ENCODE measurements around the gene RAPGEF3.
A peak's percentile ranks its signal among the peaks of the same experiment; 100 is the strongest.

Gene RAPGEF3

GRCh38 chr12:47747126-47747525 lies 11.6 kb downstream of the RAPGEF3 start:
- Histone ChIP-seq H3K9ac (no peak overlapping the region), H3K4me1 (peaks cover 21 to 98% (median 70%) of the 10 kb centered on the region in 10 experiments), H3K27me3 (no peaks in the 10 kb centered on the region), H3K9me3 (replicated peaks in 1 of 11) (no peaks in the 10 kb centered on the region), H3K27ac (no peak overlapping the region), H4K20me1 (peaks cover 0 to 37% (median 0%) of the 10 kb centered on the region in 11 experiments; a peak in 6 of 22 replicates), H3K4me2 (peak overlapping the region in 7 of 11 experiments; percentile 4 to 41 (median 34); a peak in 10 of 22 replicates), H3K4me3 (no peak overlapping the region), H3K36me3 (no peaks in the 10 kb centered on the region)
- TF ChIP-seq Cebpa-rat (IDR thresholded peaks at IDR 0.05), result no peak

GRCh38 chr12:47746523-47746922 lies 12.2 kb downstream of the RAPGEF3 start:
- Histone ChIP-seq H3K4me2 (peak overlapping the region in 8 of 11 experiments; percentile 4 to 41 (median 26); a peak in 10 of 22 replicates), H3K9me3 (replicated peaks in 1 of 11) (no peaks in the 10 kb centered on the region), H3K4me3 (no peak overlapping the region), H3K9ac (peak overlapping the region in 1 of 11 experiments; percentile 31; a peak in 1 of 22 replicates), H4K20me1 (peaks cover 0 to 37% (median 0%) of the 10 kb centered on the region in 11 experiments; a peak in 6 of 22 replicates), H3K36me3 (no peaks in the 10 kb centered on the region), H3K4me1 (peaks cover 27 to 98% (median 70%) of the 10 kb centered on the region in 10 experiments), H3K27me3 (no peaks in the 10 kb centered on the region), H3K27ac (no peak overlapping the region)
- TF ChIP-seq Cebpa-rat (IDR thresholded peaks at IDR 0.05), result no peak

DNA sequence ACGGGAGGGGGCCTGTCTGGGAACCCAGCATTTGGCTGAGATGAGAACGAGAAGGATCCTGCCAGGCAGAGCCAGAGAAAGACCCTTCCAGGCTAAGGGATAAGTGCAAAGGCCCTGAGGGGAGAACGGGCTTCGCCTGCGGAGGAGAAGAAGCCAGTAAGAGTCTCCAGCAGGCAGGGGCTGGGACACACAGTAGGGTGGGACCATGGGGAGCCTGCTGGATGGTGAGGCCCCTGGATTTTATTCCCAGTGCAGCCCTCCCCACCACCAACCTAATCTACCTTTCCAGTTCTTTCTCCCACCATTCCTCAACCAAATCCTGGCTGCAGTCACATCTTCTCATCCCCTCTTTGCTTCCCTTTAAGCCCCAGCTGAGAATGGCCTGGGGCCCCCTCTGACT lies 12.6 kb downstream of the RAPGEF3 start:
- H3K4me1 ChIP-seq, result peaks cover 28 to 97% (median 70%) of the 10 kb centered on the region in 10 experiments
- H3K27ac ChIP-seq, result no peak overlapping the region
- no peaks in the 10 kb centered on the region for H3K36me3 ChIP-seq
- peaks cover 0 to 37% (median under 1%) of the 10 kb centered on the region in 11 experiments; a peak in 9 of 22 replicates for H4K20me1 ChIP-seq
- peak overlapping the region in 6 of 11 experiments; percentile 4 to 41 (median 36); a peak in 7 of 22 replicates for H3K4me2 ChIP-seq
- no peak for TF ChIP-seq Cebpa-rat (IDR thresholded peaks at IDR 0.05)
- H3K4me3 ChIP-seq, result no peak overlapping the region
- no peaks in the 10 kb centered on the region for H3K27me3 ChIP-seq
- no peaks in the 10 kb centered on the region for H3K9me3 ChIP-seq (replicated peaks in 1 of 11)
- H3K9ac ChIP-seq, result no peak overlapping the region

- Histone ChIP-seq H3K27me3 (no peaks in the 10 kb centered on the region), H3K4me3 (no peak overlapping the region), H4K20me1 (peaks cover 0 to 37% (median 5%) of the 10 kb centered on the region in 11 experiments; a peak in 9 of 22 replicates), H3K36me3 (no peaks in the 10 kb centered on the region), H3K27ac (no peak overlapping the region), H3K4me2 (peak overlapping the region in 4 of 11 experiments; percentile 9 to 41 (median 28); a peak in 3 of 22 replicates), H3K9ac (no peak overlapping the region), H3K4me1 (peaks cover 28 to 97% (median 70%) of the 10 kb centered on the region in 10 experiments), H3K9me3 (replicated peaks in 1 of 11) (no peaks in the 10 kb centered on the region)
- no peak for TF ChIP-seq Cebpa-rat (IDR thresholded peaks at IDR 0.05)
These were observed 13.1 kb downstream of the RAPGEF3 start for GRCh38 chr12:47745485-47746041.

DNA sequence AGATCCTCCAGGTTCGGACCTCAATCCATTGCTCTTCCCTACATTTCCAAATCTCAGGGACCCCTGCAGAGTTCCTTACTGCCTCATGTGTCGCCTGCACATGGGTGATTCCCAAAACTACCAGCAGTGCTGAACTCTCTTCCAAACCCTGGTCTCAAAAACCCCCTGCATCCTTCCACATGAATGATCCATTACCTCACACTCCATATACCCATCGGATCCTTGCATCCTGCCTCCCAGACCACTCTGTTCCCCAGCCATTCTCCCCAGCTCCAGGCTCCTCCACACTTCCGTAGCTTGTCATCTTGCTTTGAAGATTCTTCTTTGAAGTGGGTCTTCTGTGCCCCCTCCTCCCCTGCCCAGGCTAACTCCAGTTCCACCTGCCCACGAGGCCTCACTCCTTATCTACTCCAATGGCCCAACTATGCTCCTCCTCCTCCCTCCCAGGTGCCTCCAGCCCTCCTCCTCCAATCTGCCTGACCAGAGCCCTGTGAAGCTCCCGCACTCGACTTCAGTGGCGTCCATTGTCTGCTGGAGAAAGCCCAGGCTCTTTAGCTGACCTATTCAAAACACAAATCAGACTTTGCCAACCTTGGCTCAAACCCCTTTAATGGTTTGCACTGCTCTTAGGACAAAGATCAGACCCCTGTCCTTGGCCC lies 13.8 kb downstream of the RAPGEF3 start:
- no peak for TF ChIP-seq Cebpa-rat (IDR thresholded peaks at IDR 0.05)
- Histone ChIP-seq H3K27ac (no peak overlapping the region), H3K9ac (no peak overlapping the region), H3K27me3 (no peaks in the 10 kb centered on the region), H3K4me3 (no peak overlapping the region), H3K4me1 (peaks cover 30 to 97% (median 70%) of the 10 kb centered on the region in 10 experiments), H3K9me3 (replicated peaks in 1 of 11) (no peaks in the 10 kb centered on the region), H3K4me2 (peak overlapping the region in 5 of 11 experiments; percentile 9 to 41 (median 15); a peak in 4 of 22 replicates), H4K20me1 (peaks cover 0 to 37% (median 10%) of the 10 kb centered on the region in 11 experiments; a peak in 10 of 22 replicates), H3K36me3 (no peaks in the 10 kb centered on the region)

- Histone ChIP-seq H4K20me1 (peaks cover 0 to 37% (median 10%) of the 10 kb centered on the region in 11 experiments; a peak in 10 of 22 replicates), H3K9me3 (replicated peaks in 1 of 11) (no peaks in the 10 kb centered on the region), H3K27ac (no peak overlapping the region), H3K27me3 (0 out of 22 replicates have a peak, but pooled peaks cover 0 to 2% (median 0%) of the 10 kb centered on the region in 11 experiments), H3K4me1 (peaks cover 38 to 97% (median 71%) of the 10 kb centered on the region in 10 experiments), H3K36me3 (no peaks in the 10 kb centered on the region), H3K4me3 (no peak overlapping the region), H3K4me2 (peak overlapping the region; percentile 13 to 57 (median 43); a peak in 20 of 22 replicates), H3K9ac (peak overlapping the region in 2 of 11 experiments; percentile 8 to 18; a peak in 2 of 22 replicates)
- no peak for TF ChIP-seq Cebpa-rat (IDR thresholded peaks at IDR 0.05)
These were observed 14.6 kb downstream of the RAPGEF3 start for GRCh38 chr12:47744005-47744651.

GRCh38 chr12:47743311-47743860 lies 15.3 kb downstream of the RAPGEF3 start:
- peak overlapping the region in 1 of 11 experiments; percentile 18; a peak in 1 of 22 replicates for H3K9ac ChIP-seq
- H3K4me1 ChIP-seq, result peaks cover 40 to 97% (median 77%) of the 10 kb centered on the region in 10 experiments
- 0 out of 22 replicates have a peak, but pooled peaks cover 0 to 3% (median 0%) of the 10 kb centered on the region in 11 experiments for H3K27me3 ChIP-seq
- TF ChIP-seq Cebpa-rat (IDR thresholded peaks at IDR 0.05), result no peak
- no peaks in the 10 kb centered on the region for H3K36me3 ChIP-seq
- peak overlapping the region; percentile 13 to 57 (median 43); a peak in 19 of 22 replicates for H3K4me2 ChIP-seq
- H3K27ac ChIP-seq, result no peak overlapping the region
- H3K4me3 ChIP-seq, result no peak overlapping the region
- H4K20me1 ChIP-seq, result peaks cover 0 to 37% (median 10%) of the 10 kb centered on the region in 11 experiments; a peak in 10 of 22 replicates
- no peaks in the 10 kb centered on the region for H3K9me3 ChIP-seq (replicated peaks in 1 of 11)

- Histone ChIP-seq H3K9me3 (replicated peaks in 1 of 11) (no peaks in the 10 kb centered on the region), H3K27me3 (0 out of 22 replicates have a peak, but pooled peaks cover 0 to 3% (median 0%) of the 10 kb centered on the region in 11 experiments), H3K4me1 (peaks cover 40 to 95% (median 77%) of the 10 kb centered on the region in 10 experiments), H3K27ac (peak overlapping the region in 2 of 11 experiments; percentile 42 to 58; a peak in 4 of 22 replicates), H3K4me3 (no peak overlapping the region), H3K9ac (no peak overlapping the region), H3K36me3 (no peaks in the 10 kb centered on the region), H3K4me2 (peak overlapping the region in 9 of 11 experiments; percentile 96 to 100 (median 98); a peak in 13 of 22 replicates), H4K20me1 (peaks cover 0 to 29% (median 10%) of the 10 kb centered on the region in 11 experiments; a peak in 10 of 22 replicates)
- no peak for TF ChIP-seq Cebpa-rat (IDR thresholded peaks at IDR 0.05)
These were observed 16.3 kb downstream of the RAPGEF3 start for GRCh38 chr12:47742253-47742825.
